Astrocyte of the spinal cord (primary cell): ENCODE measurements around the gene UMOD.

Source experiments
- DNase-seq: peaks from one replicate; pipeline ENCODE4 v3.0.0; 2011; ENCODE audit warnings: low read depth, low spot score
- H3K4me3 ChIP-seq: 2 replicates; pipeline ENCODE4 v1.5.1; 2011; ENCODE audit warnings: low read depth, mild to moderate bottlenecking, low read length, moderate library complexity
- in situ Hi-C: cut with HindIII; loops from 2 replicates; pipeline ENCODE4 v1.10.0; 2017; ENCODE audit warnings: low sequenced_read_pairs
- TF ChIP-seq, protein P1 (sequence below): IDR thresholded peaks from 2 replicates; pipeline ENCODE4 v1.5.1; 2012; ENCODE audit warnings: low read depth, mild to moderate bottlenecking, low read length, inconsistent platforms

UMOD gene

GRCh38 chr16:20369452-20370054 is 17.0 kb upstream of the UMOD start:
- no peak for DNase-seq
- TF ChIP-seq, protein P1, sequence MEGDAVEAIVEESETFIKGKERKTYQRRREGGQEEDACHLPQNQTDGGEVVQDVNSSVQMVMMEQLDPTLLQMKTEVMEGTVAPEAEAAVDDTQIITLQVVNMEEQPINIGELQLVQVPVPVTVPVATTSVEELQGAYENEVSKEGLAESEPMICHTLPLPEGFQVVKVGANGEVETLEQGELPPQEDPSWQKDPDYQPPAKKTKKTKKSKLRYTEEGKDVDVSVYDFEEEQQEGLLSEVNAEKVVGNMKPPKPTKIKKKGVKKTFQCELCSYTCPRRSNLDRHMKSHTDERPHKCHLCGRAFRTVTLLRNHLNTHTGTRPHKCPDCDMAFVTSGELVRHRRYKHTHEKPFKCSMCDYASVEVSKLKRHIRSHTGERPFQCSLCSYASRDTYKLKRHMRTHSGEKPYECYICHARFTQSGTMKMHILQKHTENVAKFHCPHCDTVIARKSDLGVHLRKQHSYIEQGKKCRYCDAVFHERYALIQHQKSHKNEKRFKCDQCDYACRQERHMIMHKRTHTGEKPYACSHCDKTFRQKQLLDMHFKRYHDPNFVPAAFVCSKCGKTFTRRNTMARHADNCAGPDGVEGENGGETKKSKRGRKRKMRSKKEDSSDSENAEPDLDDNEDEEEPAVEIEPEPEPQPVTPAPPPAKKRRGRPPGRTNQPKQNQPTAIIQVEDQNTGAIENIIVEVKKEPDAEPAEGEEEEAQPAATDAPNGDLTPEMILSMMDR, result no peak
- in situ Hi-C loops, result no loop called here
- no peak overlapping the region for H3K4me3 ChIP-seq

DNA sequence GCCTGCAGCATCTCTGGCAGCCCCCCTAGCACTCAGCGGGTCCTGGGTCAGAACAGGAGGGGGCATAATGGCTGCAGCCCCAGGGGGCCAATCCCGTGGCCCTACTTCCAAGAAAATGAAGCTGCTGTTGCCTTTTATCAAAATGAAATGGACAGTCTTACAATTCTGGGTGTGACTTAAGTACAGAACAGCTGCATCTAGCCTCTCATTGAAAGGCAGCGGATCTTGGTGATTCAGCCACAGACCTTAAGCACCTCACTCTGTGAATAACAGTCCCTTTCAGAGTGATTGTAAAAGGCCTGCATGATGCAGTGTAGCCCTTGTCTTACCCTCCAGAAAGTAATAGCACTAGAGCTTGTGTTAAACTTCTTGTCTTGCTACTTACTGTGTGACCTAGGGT is 11.5 kb upstream of the UMOD start:
- no peak overlapping the region for H3K4me3 ChIP-seq
- DNase-seq, result no peak
- TF ChIP-seq, protein P1, result no peak
- in situ Hi-C loops, result no loop called here

- no peak for DNase-seq
- TF ChIP-seq, protein P1, result no peak
Measured at GRCh38 chr16:20363191-20363590, 10.7 kb upstream of the UMOD start.

GRCh38 chr16:20359997-20360396 is 7.5 kb upstream of the UMOD start:
- TF ChIP-seq, protein P1, result no peak
- no peak overlapping the region for H3K4me3 ChIP-seq
- DNase-seq, result no peak
- in situ Hi-C loops, result no loop called here

More at GRCh38 chr16:20363191-20363590, 10.7 kb upstream of the UMOD start:
- in situ Hi-C loops, result no loop called here
- H3K4me3 ChIP-seq, result no peak overlapping the region

DNA sequence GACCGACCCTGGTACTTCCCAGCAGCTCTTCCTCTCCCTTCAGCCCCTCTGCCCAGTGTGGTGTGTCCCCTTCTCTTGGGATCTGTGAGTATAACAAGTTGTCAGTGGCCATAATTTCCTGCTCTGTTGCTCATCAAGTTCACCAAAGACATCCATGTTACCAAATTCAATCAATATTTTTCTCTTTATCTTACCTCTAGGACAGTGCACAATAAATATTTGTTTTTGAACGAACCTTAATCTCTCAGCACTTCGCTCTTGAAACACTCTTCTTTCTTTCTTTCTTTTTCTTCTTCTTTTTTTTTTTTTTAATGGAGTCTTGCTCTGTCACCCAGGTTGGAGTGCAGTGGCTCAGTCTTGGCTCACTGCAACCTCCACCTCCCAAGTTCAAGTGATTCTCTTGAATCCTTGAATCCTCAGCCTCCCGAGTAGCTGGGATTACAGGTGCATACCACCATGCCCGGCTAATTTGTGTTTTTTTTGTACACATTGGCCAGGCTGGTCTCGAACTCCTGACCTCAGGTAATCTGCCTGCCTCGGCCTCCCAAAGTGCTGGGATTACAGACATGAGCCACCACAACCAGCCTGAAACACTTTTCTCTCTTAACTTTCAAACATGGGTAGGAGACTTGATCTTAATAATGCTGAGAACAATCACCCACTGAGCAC is 2.7 kb upstream of the UMOD start:
- no peak overlapping the region for H3K4me3 ChIP-seq
- TF ChIP-seq, protein P1, result no peak
- no peak for DNase-seq
- in situ Hi-C loops, result no loop called here

DNA sequence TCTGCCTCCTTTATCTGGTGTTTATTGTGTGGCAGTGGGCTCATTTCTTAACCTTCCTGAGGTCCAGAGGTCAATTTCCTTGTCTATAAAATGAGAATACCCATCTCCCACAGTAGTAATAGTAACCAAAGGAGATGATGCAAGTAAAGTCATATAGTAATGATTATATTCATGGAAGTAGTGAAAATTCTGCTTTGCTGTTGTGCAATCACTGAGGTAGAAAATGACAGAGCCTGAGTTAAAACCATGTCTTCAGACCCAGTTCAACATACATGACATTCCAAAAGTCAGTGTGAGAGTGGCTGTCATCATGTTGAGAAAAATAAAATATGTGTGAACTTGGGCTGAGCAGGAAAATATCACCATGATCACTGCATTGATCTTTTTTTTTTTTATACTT is 864 bp upstream of the UMOD start:
- DNase-seq, result no peak
- in situ Hi-C loops, result no loop called here
- H3K4me3 ChIP-seq, result no peak overlapping the region
- TF ChIP-seq, protein P1, result no peak
